IPS DF 6.9 (cell line): ENCODE results near the gene FZD4.
"Not testable (repeated sequence)": the region's sequence is repeated elsewhere in the genome, so short reads cannot be mapped to it uniquely, and the experiment has no call there.

Experiments used
- DNase-seq: peaks from one replicate; pipeline ENCODE4 v3.0.0-alpha.2; 2013; ENCODE audit warnings: low read depth, low spot score
- H3K27ac ChIP-seq: one replicate; pipeline ENCODE4 v1.5.1; 2013; ENCODE audit warnings: low read length, control low read depth
- H3K27me3 ChIP-seq: 2 replicates; pipeline ENCODE4 v1.6.1; 2013; ENCODE audit warnings: mild to moderate bottlenecking, low read length; ENCODE audit not compliant: control insufficient read depth, insufficient read depth
- H3K36me3 ChIP-seq: 2 replicates; pipeline ENCODE4 v1.6.1; 2013; ENCODE audit warnings: low read length; ENCODE audit not compliant: control insufficient read depth, insufficient read depth
- H3K4me1 ChIP-seq: 2 replicates; pipeline ENCODE4 v1.6.1; 2013; ENCODE audit warnings: low read length; ENCODE audit not compliant: control insufficient read depth, insufficient read depth
- H3K4me3 ChIP-seq: 2 replicates; pipeline ENCODE4 v1.5.1; 2013; ENCODE audit warnings: mild to moderate bottlenecking, low read length
- H3K9me3 ChIP-seq: 2 replicates; pipeline ENCODE4 v1.6.1; 2013; ENCODE audit warnings: low read length, inconsistent platforms; ENCODE audit not compliant: control insufficient read depth, insufficient read depth
- WGBS: extraction: QIAGEN DNeasy Blood & Tissue Kit; methylation state at CpG from one replicate; pipeline ENCODE4 v1.1.7; 2013; ENCODE audit warnings: mixed read lengths, missing lambda C conversion rate; ENCODE audit not compliant: insufficient read length, insufficient coverage; 5-methylcytosine and 5-hydroxymethylcytosine counted together

FZD4 gene

DNA sequence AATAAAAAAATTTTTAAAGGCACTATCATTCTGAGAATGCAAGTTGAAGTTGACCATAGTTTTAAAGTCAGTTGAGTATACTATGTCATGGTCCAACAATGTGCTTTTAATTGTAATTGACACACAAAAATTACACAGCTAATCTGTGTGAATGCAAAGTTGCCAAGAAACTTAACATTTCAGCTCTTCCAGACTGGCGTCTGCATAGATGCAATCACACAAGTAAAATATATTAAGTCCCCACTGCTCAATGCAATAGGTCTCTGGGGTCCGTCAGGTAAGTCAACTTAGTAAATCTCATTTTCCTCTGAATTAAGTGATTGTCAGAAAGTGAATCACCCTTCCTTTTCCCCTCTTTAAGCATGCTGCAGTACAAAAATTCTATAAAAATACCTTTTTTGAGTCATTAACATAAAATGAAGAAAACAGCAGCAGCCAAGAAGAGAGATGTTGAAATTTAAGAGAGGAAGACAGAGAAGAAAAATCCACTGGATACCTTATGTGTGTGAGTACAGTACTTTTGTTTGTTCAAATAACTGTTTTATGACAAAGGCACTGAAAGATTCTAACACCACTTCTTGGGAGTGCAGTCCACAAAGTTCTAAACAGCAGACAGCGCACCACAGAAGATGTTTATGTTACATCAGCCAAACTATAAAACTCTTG lies 5.1 kb downstream of the FZD4 start:
- Histone ChIP-seq H3K4me1 (peaks cover 5% of the 10 kb centered on the region; the same call in 1 of the 2 replicates), H3K36me3 (no peaks in the 10 kb centered on the region), H3K27me3 (peaks cover 5% of the 10 kb centered on the region; the same call in 1 of the 2 replicates), H3K27ac (no peak overlapping the region), H3K4me3 (no peak overlapping the region), H3K9me3 (no peaks in the 10 kb centered on the region)
- WGBS: no CpG with 5 or more reads among the region's 3 CpGs
- no peak for DNase-seq

DNA sequence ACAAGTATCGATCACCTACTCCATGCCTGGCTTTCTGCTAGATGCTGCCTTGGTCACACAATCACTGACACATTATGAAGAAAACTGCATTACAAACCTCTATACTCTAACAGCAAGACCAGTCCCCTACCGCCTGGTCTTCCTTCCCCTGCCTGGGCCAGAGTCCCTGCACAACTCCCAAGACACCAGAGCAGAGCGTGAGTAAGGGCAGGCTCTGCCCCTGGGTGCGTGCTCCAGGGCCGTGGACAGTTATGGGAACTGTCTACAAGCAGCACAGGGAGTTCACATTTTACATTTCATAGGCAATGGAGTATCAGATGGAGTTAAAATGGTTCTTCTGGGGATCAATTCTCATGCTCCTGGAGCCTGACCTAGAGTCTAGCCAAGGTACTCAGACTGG lies 6.5 kb downstream of the FZD4 start:
- Histone ChIP-seq H3K27me3 (no peaks in the 10 kb centered on the region), H3K27ac (no peak overlapping the region), H3K4me3 (no peak overlapping the region), H3K9me3 (no peaks in the 10 kb centered on the region), H3K36me3 (no peaks in the 10 kb centered on the region), H3K4me1 (peaks cover 2% of the 10 kb centered on the region; the same call in 1 of the 2 replicates)
- WGBS: no CpG with 5 or more reads among the region's 5 CpGs
- DNase-seq: no peak

DNA sequence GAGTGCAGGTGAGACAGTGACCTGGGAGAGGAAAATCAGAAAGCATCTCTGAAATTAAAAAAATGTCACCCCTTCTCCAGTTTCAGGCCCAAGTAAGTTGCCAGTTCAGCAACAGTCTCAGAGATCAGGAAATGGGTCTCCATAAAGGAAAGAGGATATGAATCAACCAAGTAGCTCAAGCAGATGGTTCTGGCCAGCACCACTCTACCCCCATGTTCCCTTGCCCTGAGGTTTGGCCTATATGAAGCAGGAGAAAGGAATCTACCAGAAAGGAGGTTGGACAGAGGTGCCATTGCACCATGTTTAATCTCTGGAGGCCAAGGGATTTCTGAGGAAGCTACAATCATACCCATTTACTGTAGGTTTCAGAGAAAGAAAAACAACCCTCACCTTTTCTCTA lies 7.7 kb downstream of the FZD4 start:
- no peaks in the 10 kb centered on the region for H3K27me3 ChIP-seq
- DNase-seq: no peak
- H3K27ac ChIP-seq: no peak overlapping the region
- peaks cover 2% of the 10 kb centered on the region; the same call in 1 of the 2 replicates for H3K4me1 ChIP-seq
- no peak overlapping the region for H3K4me3 ChIP-seq
- H3K9me3 ChIP-seq: no peaks in the 10 kb centered on the region
- no peaks in the 10 kb centered on the region for H3K36me3 ChIP-seq

DNA sequence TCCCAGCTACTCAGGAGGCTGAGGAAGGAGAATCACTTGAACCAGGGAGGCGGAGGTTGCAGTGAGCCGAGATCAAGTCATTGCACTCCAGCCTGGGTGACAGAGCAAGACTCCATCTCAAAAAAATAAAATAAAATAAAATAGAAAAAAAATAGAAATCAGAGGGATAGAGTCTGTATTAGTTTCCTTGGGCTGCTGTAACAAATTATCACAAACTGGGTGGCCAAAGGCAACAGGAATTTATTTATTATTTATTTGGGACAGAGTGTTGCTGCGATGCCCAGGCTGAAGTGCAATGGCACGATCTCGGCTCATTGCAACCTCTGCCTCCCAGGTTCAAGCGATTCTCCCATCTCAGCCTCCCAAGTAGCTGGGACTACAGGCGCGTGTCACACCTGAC lies 11.7 kb downstream of the FZD4 start:
- DNase-seq, H3K27me3 ChIP-seq, H3K9me3 ChIP-seq, H3K36me3 ChIP-seq, H3K27ac ChIP-seq, H3K4me1 ChIP-seq, H3K4me3 ChIP-seq: not testable (repeated sequence)
- no CpG with 5 or more reads among the region's 8 CpGs for WGBS

DNA sequence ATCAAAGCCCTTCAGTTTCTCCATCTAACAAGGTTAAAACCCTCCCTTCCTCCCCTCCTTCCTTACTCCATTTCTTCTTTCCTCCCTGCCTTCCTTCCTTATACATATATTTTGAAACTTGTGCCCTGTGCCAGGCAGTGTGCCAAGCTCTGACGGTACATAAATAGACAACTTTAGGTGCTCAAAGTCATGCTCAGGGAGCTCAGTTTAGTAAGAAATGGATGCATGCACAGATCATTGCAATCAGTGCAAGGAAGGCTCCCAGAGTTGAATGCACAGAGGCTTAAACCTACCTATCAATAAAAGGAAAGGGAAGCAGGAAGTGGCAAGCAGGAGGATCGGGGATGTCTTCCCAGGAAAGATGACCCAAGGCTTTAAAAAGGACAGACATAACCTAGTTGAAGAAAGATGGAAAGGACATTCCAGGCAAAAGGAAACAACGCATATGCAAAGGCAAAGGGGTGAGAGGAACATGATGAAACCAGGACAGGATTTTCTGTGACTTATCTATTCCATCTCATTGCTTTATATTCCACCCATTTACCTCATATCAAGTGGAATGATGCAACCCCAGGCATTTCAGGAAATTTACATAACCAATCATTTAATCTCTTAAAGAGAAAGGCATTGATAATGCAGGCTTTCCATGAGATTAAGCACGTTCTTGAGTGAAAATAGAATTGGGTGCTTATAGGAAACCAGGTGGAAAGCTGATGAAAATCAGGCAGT lies 13.2 kb downstream of the FZD4 start:
- peaks cover 4% of the 10 kb centered on the region for H3K4me1 ChIP-seq
- H3K9me3 ChIP-seq: no peaks in the 10 kb centered on the region
- WGBS: no CpG with 5 or more reads among the region's 4 CpGs
- no peak for DNase-seq
- H3K4me3 ChIP-seq: no peak overlapping the region
- H3K27me3 ChIP-seq: no peaks in the 10 kb centered on the region
- H3K27ac ChIP-seq: no peak overlapping the region
- no peaks in the 10 kb centered on the region for H3K36me3 ChIP-seq

DNA sequence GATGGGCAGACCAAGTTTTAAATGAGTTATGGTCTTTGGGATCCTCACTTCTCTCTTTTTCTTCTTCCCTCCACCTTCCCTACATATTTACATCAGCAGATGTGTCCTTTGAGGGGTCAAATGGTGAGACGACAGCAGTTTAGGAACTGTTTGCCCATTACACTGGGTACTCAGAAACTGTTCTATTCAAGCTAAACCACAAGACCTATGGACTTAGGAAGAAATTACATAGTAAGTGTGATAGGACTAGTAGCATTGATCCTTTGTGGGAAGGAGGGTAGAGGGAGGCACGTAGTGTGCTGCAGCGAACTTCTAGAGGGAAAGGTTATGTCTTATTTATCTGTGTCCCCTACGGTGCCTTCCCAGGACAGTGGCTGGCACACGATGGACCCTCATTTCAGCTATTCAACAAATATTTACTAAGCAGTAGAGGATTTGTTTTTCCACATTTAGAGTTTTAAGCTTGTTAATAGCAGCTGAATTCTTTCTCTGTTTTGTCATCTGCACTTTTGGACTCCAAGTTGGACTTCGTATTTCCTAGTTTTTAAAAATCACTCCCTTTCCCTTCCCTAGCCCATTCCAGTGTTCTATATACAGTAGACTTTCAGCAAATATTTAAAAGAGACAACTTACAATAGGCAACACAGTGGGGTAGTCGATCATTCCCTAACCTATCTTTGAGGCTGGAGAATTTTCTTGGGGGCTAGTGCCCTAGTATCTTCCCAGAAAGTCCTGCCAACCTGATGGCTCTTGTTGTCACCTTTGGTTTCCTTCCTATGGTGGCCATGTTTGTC lies 13.9 kb downstream of the FZD4 start:
- H3K9me3 ChIP-seq: no peaks in the 10 kb centered on the region
- no CpG with 5 or more reads among the region's 7 CpGs for WGBS
- H3K4me3 ChIP-seq: no peak overlapping the region
- DNase-seq: no peak
- H3K27me3 ChIP-seq: no peaks in the 10 kb centered on the region
- peaks cover 4% of the 10 kb centered on the region for H3K4me1 ChIP-seq
- H3K36me3 ChIP-seq: no peaks in the 10 kb centered on the region
- no peak overlapping the region for H3K27ac ChIP-seq

DNA sequence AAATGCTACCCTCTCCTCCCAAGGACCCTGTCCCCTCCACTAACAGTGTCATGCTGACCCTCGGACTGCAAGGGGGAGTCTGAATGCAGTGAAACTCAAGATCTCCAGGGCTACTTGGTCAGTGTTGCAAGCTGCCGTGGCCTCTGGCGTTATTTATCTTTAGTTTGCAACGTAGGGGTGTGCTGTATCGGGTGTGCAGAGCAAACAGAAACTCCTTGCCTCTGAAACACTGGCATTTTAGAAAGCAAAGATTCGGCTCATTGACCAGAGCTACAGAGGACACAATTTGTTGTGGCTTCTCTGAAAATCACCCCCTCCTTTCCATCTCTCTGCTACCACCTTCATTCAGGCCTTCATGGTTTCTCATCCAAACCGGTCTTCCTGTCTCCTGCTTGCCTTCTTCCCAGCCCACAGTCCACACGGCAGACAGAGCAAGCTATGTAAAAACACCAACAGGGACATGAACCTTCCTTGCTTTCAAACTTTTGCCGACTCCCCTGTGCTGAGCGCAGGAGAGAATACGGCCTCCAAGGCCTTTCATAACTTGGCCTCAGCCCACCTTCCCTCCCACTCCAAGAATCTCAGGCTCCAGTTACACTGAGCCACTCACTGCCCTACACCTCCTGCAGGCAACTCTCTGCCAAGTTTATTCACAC lies 14.9 kb downstream of the FZD4 start:
- no peak overlapping the region for H3K4me3 ChIP-seq
- no peaks in the 10 kb centered on the region for H3K9me3 ChIP-seq
- no peak overlapping the region for H3K27ac ChIP-seq
- H3K36me3 ChIP-seq: no peaks in the 10 kb centered on the region
- no CpG with 5 or more reads among the region's 11 CpGs for WGBS
- H3K4me1 ChIP-seq: peaks cover 4% of the 10 kb centered on the region
- DNase-seq: no peak
- H3K27me3 ChIP-seq: no peaks in the 10 kb centered on the region

DNA sequence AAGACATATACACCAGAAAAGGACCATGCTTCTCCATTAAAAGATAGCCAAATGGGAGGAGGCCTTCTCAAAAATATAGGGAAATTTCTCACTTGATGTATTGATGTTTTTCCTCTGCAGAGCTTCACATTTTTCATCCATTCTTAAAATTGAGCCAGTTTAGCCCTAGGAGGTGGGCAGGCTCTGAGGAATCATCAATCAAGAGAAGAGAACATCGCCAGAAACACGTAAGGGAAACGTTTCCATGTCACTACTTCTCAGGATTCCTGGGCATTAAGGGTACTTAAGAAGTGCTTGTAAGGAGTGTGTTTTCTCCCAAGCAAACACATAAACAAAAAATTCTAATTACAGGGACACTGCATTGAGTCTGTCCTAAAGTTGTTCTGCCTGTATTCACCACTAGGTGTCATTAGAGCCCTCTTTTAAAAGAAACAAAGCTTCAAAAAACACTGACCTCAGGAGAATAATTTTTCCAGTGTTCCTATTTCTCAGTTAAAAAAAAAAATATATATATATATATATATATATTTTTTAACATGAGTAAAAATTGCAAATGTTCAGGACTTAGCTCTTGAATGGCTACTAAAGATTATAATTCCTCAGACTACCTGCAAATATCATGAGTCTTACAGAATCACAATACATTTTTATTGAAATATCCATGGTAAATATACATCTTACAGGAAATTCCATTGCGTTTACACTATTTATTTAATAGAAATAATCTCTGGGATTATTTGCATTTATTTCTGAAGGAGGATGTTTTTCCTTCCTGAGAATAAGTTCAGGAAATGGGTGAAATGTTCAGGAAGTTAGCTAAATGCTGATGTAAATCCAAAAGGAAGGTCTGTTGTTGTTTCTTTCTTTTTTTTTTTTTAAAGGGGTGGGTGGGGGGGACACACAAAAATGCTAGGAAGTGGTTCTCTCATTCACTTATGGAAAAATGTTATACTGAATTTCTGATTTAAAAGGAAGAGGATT lies 16.0 kb downstream of the FZD4 start:
- H3K36me3 ChIP-seq: no peaks in the 10 kb centered on the region
- no peaks in the 10 kb centered on the region for H3K9me3 ChIP-seq
- no peak overlapping the region for H3K4me3 ChIP-seq
- peaks cover 4% of the 10 kb centered on the region for H3K4me1 ChIP-seq
- no peak for DNase-seq
- no peak overlapping the region for H3K27ac ChIP-seq
- no CpG with 5 or more reads among the region's 4 CpGs for WGBS
- no peaks in the 10 kb centered on the region for H3K27me3 ChIP-seq

DNA sequence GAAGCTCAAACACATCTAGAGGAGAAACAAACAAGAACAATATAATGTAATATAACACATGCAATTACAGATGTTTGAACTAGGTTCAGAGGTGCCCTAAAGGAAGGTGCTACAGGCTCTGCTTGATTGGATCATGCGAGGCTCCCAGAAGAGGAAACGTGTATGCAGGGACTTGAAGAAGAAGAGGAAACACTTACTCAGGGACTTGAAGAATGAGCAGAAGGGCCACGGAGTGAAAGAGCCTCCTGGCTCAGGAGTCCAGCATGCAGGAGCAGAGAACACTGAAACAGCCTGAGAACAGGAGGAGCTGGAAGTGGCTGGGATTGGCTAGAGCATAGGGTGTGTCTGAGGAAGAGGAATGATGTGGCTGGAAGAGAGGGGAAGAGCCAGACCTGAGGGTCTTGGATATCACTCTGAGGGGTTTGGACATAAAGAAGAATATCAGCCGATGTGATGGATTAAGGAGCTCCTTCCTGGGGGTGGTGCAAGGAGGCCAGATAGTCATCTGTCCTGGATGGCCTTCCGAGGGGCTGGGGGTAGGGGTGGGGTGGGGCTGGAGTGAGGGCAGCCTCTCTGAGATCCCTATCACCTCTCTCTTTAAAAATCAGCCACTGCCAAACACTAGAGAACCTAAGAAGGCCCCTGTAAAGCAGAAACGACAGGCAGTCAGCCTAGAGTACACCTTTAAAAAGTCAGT lies 16.8 kb downstream of the FZD4 start:
- Histone ChIP-seq H3K27me3 (no peaks in the 10 kb centered on the region), H3K27ac (no peak overlapping the region), H3K4me3 (no peak overlapping the region), H3K9me3 (no peaks in the 10 kb centered on the region), H3K36me3 (no peaks in the 10 kb centered on the region), H3K4me1 (peaks cover 7% of the 10 kb centered on the region)
- no peak for DNase-seq
- no CpG with 5 or more reads among the region's 6 CpGs for WGBS
